OCI-LY1 (cell line): ENCODE results near the gene ADAM33.

Experiments
- EZH2 ChIP-seq: fragments of 200-600 bp; sonication (generic), shearing (Covaris generic); IDR thresholded peaks from 2 replicates; pipeline ENCODE4 v1.8.0; 2017; ENCODE audit warnings: borderline replicate concordance, mixed run types, mild to moderate bottlenecking, antibody characterized with exemption, low read length, moderate library complexity, mixed read lengths
- TF ChIP-seq, protein P1 (sequence below): fragments of 200-600 bp; sonication (generic), shearing (Covaris generic); IDR thresholded peaks from 2 replicates; pipeline ENCODE4 v1.5.1; 2017; ENCODE audit warnings: mild to moderate bottlenecking, antibody characterized with exemption, low read length, moderate library complexity, mixed read lengths

DNA sequence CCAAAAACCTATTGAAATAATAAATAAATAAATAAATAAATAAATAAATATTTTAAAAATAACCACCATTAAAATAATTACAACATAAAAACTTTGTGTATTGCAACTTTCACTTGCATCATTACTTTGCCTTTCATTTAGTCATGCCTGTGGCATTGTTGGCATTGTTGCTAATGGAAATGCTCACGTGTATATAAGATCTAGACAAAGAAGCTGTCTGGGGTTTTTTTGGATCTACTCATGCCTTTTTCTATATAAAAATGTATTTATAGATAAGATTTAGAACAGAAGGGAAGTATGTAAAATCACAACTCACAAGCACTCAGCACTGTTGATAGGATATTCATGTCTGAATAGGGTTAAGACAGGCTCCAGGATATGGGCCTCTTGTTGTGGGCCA, 46.5 kb downstream of the ADAM33 start:
- TF ChIP-seq, protein P1, sequence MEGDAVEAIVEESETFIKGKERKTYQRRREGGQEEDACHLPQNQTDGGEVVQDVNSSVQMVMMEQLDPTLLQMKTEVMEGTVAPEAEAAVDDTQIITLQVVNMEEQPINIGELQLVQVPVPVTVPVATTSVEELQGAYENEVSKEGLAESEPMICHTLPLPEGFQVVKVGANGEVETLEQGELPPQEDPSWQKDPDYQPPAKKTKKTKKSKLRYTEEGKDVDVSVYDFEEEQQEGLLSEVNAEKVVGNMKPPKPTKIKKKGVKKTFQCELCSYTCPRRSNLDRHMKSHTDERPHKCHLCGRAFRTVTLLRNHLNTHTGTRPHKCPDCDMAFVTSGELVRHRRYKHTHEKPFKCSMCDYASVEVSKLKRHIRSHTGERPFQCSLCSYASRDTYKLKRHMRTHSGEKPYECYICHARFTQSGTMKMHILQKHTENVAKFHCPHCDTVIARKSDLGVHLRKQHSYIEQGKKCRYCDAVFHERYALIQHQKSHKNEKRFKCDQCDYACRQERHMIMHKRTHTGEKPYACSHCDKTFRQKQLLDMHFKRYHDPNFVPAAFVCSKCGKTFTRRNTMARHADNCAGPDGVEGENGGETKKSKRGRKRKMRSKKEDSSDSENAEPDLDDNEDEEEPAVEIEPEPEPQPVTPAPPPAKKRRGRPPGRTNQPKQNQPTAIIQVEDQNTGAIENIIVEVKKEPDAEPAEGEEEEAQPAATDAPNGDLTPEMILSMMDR = no peak
- TF ChIP-seq EZH2 = no peak
